Cardiac muscle cell (in vitro differentiated cells and primary cell): ENCODE measurements around the gene SIRPA. TPM values are rescaled to one million over a fixed set of nuclear protein-coding genes. Genes with fewer than 3 reads are reported as not detected.

Source experiments
- DNase-seq, 2 donors: peaks; one replicate each; pipeline versions ENCODE4 v3.0.0 to v3.0.0-alpha.2; 2010 to 2017; ENCODE audit warnings: low read depth in 1 of 2, low spot score in 1 of 2
- H3K27ac ChIP-seq: fragments of 200-600 bp; sonication (generic); 2 replicates; pipeline ENCODE4 v1.5.1; 2016
- H3K27me3 ChIP-seq: fragments of 200-600 bp; sonication (generic); 2 replicates; pipeline ENCODE4 v1.6.0; 2016; ENCODE audit warnings: control low read depth
- H3K36me3 ChIP-seq: fragments of 200-600 bp; sonication (generic); 2 replicates; pipeline ENCODE4 v1.5.1; 2016; ENCODE audit warnings: control low read depth
- H3K4me1 ChIP-seq: fragments of 200-600 bp; sonication (generic); 2 replicates; pipeline ENCODE4 v1.8.1; 2017; ENCODE audit warnings: low read depth, mild to moderate bottlenecking, mixed run types
- H3K4me3 ChIP-seq: fragments of 200-600 bp; sonication (generic); 2 replicates; pipeline ENCODE4 v1.5.1; 2016; ENCODE audit warnings: mild to moderate bottlenecking
- H3K9me3 ChIP-seq: fragments of 200-600 bp; sonication (generic); 2 replicates; pipeline ENCODE4 v1.5.1; 2017; ENCODE audit warnings: low read depth, mild to moderate bottlenecking, control low read depth
- CTCF ChIP-seq: IDR thresholded peaks from 2 replicates; pipeline ENCODE4 v1.5.1; 2012; ENCODE audit warnings: low read depth, mild to moderate bottlenecking, low read length
- polyA plus RNA-seq: library from polyadenylated mRNA; unstranded; fragments of >200 nt; fragmentation: Nextera tagmentation; extraction: Ambion mirVana; gene quantifications from 2 replicates; pipeline ENCODE4 v1.2.1, GENCODE V29; 2016
- total RNA-seq: library from RNA; depleted of rRNA; stranded (reverse); fragments of >200 nt; gene quantifications from 2 replicates; pipeline ENCODE4 v1.2.3, GENCODE V29; 2016

Gene SIRPA
- total and polyA plus RNA-seq, 2 experiments from 2014 or later = 42.9 to 43.0 TPM

GRCh38 chr20:1982686-1983085 is 87.5 kb downstream of the SIRPA start:
- DNase-seq = no peak
- Histone ChIP-seq H3K36me3 (no peaks in the 10 kb centered on the region), H3K4me3 (no peak overlapping the region), H3K4me1 (no peaks in the 10 kb centered on the region), H3K27ac (no peak overlapping the region), H3K9me3 (no peaks in the 10 kb centered on the region), H3K27me3 (peaks cover 96% of the 10 kb centered on the region)
- TF ChIP-seq CTCF = no peak

- DNase-seq = no peak
- Histone ChIP-seq H3K27me3 (peaks cover 96% of the 10 kb centered on the region), H3K27ac (no peak overlapping the region), H3K9me3 (no peaks in the 10 kb centered on the region), H3K36me3 (no peaks in the 10 kb centered on the region), H3K4me1 (no peaks in the 10 kb centered on the region), H3K4me3 (no peak overlapping the region)
- no peak for TF ChIP-seq CTCF
These were observed 88.1 kb downstream of the SIRPA start for GRCh38 chr20:1983301-1983700.

DNA sequence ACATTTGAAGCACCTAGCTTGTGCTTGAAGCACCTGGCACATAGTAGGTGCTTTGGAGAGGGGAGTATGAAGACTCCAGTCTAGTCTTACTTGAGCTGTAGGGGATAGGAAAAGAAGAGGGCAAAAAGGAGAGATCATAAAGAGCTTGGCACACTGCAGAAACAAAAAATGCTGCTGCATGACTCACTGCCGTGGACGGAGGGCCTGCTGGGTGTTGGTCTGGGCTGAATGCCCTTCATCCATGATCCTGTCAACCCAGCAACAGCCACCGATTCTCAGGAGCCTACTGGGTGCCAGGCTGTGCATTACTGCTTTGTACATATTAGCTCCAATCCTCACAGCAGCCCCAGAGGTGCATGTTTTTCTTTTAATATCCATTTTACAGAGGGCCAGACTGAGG is 92.6 kb downstream of the SIRPA start:
- TF ChIP-seq CTCF = no peak
- peak in 1 of 2 donors; percentile 31 for DNase-seq

More for the DNA sequence above, 92.6 kb downstream of the SIRPA start:
- H3K27me3 ChIP-seq = peaks cover 98% of the 10 kb centered on the region
- H3K4me3 ChIP-seq = no peak overlapping the region
- H3K4me1 ChIP-seq = no peaks in the 10 kb centered on the region
- no peaks in the 10 kb centered on the region for H3K36me3 ChIP-seq
- no peak overlapping the region for H3K27ac ChIP-seq
- no peaks in the 10 kb centered on the region for H3K9me3 ChIP-seq

Other genes starting within 250 kb of the SIRPA start
- gene SIRPG, start 237.6 kb upstream of the SIRPA start, total RNA-seq = not detected in 2 replicates
- gene SIRPG, start 237.6 kb upstream of the SIRPA start, polyA plus RNA-seq = not detected in 2 replicates
- gene PDYN, start 98.7 kb downstream of the SIRPA start, total RNA-seq = 0.33 and 0.95 TPM in 2 replicates
- gene PDYN, start 98.7 kb downstream of the SIRPA start, polyA plus RNA-seq = 1.2 TPM in 1 of 2 replicates, not detected in the other
- 21.4 and 21.6 TPM in 2 replicates for gene STK35, start 206.4 kb downstream of the SIRPA start, total RNA-seq
- gene STK35, start 206.4 kb downstream of the SIRPA start, polyA plus RNA-seq = 10.0 and 10.8 TPM in 2 replicates